Endothelial cell (in vitro differentiated cells): Measurements from ENCODE around the gene NGLY1. TPM values are rescaled to one million over a fixed set of nuclear protein-coding genes. Genes with fewer than 3 reads are reported as not detected.
A peak's percentile ranks its signal among the peaks of the same experiment; 100 is the strongest.

ENCODE experiments used
- DNase-seq: peaks from one replicate; pipeline ENCODE4 v3.0.0; 2021; ENCODE audit warnings: low spot score
- H3K27ac Mint-ChIP-seq: one replicate; pipeline ENCODE4 v1.8.0; 2021; ENCODE audit warnings: mixed read lengths, inconsistent platforms; ENCODE audit not compliant: unreplicated experiment
- H3K27me3 Mint-ChIP-seq: one replicate; pipeline ENCODE4 v1.8.0; 2021; ENCODE audit warnings: mild to moderate bottlenecking, moderate library complexity, mixed read lengths, inconsistent platforms; ENCODE audit not compliant: unreplicated experiment
- H3K36me3 Mint-ChIP-seq: one replicate; pipeline ENCODE4 v1.8.0; 2021; ENCODE audit warnings: mild to moderate bottlenecking, low read depth, mixed read lengths, inconsistent platforms; ENCODE audit not compliant: unreplicated experiment
- H3K4me1 Mint-ChIP-seq: one replicate; pipeline ENCODE4 v1.8.0; 2021; ENCODE audit warnings: mild to moderate bottlenecking, mixed read lengths, inconsistent platforms; ENCODE audit not compliant: unreplicated experiment
- H3K4me3 Mint-ChIP-seq: one replicate; pipeline ENCODE4 v1.8.0; 2021; ENCODE audit warnings: mild to moderate bottlenecking, mixed read lengths, inconsistent platforms; ENCODE audit not compliant: unreplicated experiment
- H3K9me3 Mint-ChIP-seq: one replicate; pipeline ENCODE4 v1.8.0; 2021; ENCODE audit warnings: mixed read lengths, inconsistent platforms; ENCODE audit not compliant: unreplicated experiment
- CTCF ChIP-seq: fragments of 200-600 bp; sonication (generic); IDR thresholded peaks from one replicate; pipeline ENCODE4 v1.5.0; 2021; ENCODE audit warnings: antibody characterized with exemption; ENCODE audit not compliant: unreplicated experiment
- total RNA-seq: library from RNA; stranded (reverse); fragmentation: NEBNext Ultra II Directional; extraction: Animal tissue kit (Norgen Biotek cat#: 25700); gene quantifications from one replicate; pipeline ENCODE4 v1.2.1, GENCODE V29; 2021; ENCODE audit not compliant: unreplicated experiment

Gene NGLY1
- total RNA-seq, 1 donor from 2014 or later, result 22.8 TPM

GRCh38 chr3:25801786-25802185 lies 18.5 kb upstream of the NGLY1 start:
- Mint-ChIP-seq H3K4me3 (no peak overlapping the region), H3K27me3 (no peaks in the 10 kb centered on the region), H3K27ac (no peak overlapping the region), H3K4me1 (no peaks in the 10 kb centered on the region), H3K36me3 (no peaks in the 10 kb centered on the region), H3K9me3 (no peaks in the 10 kb centered on the region)
- DNase-seq, result no peak
- no peak for TF ChIP-seq CTCF

- Mint-ChIP-seq H3K4me1 (peaks cover 19% of the 10 kb centered on the region), H3K36me3 (no peaks in the 10 kb centered on the region), H3K4me3 (peak within 1 kb of the TSS; percentile 97), H3K27me3 (no peaks in the 10 kb centered on the region), H3K9me3 (no peaks in the 10 kb centered on the region), H3K27ac (peak within 1 kb of the TSS; percentile 95)
- no peak for TF ChIP-seq CTCF
- peak; percentile 77 for DNase-seq
Measured at GRCh38 chr3:25789596-25790556, 6.6 kb upstream of the NGLY1 start, which contains the start of gene OXSM. OXSM (plus strand) TSS chr3:25790090; CDS start chr3:25791021, 931 bp downstream.

GRCh38 chr3:25789209-25789595 lies 6.0 kb upstream of the NGLY1 start:
- H3K4me1 Mint-ChIP-seq, result peaks cover 15% of the 10 kb centered on the region
- H3K4me3 Mint-ChIP-seq, result peak overlapping the region; percentile 97
- H3K27ac Mint-ChIP-seq, result no peak overlapping the region

GRCh38 chr3:25787689-25788088 lies 4.4 kb upstream of the NGLY1 start:
- DNase-seq, result no peak
- peaks cover 3% of the 10 kb centered on the region for H3K27me3 Mint-ChIP-seq
- peaks cover under 1% of the 10 kb centered on the region for H3K36me3 Mint-ChIP-seq
- no peak overlapping the region for H3K27ac Mint-ChIP-seq
- no peak overlapping the region for H3K4me3 Mint-ChIP-seq
- no peak for TF ChIP-seq CTCF
- no peaks in the 10 kb centered on the region for H3K9me3 Mint-ChIP-seq
- H3K4me1 Mint-ChIP-seq, result peaks cover 18% of the 10 kb centered on the region

More at GRCh38 chr3:25789209-25789595, 6.0 kb upstream of the NGLY1 start:
- peaks cover 2% of the 10 kb centered on the region for H3K27me3 Mint-ChIP-seq
- H3K36me3 Mint-ChIP-seq, result no peaks in the 10 kb centered on the region
- no peak for DNase-seq
- H3K9me3 Mint-ChIP-seq, result no peaks in the 10 kb centered on the region
- TF ChIP-seq CTCF, result no peak

GRCh38 chr3:25785826-25786225 lies 2.6 kb upstream of the NGLY1 start:
- H3K4me1 Mint-ChIP-seq, result peaks cover 28% of the 10 kb centered on the region

More at GRCh38 chr3:25785826-25786225, 2.6 kb upstream of the NGLY1 start:
- H3K9me3 Mint-ChIP-seq, result no peaks in the 10 kb centered on the region
- peaks cover 4% of the 10 kb centered on the region for H3K27me3 Mint-ChIP-seq
- no peak for DNase-seq
- TF ChIP-seq CTCF, result no peak
- H3K27ac Mint-ChIP-seq, result no peak overlapping the region
- H3K36me3 Mint-ChIP-seq, result peaks cover 4% of the 10 kb centered on the region
- H3K4me3 Mint-ChIP-seq, result no peak overlapping the region
